Transverse colon (tissue), 4 donors: ENCODE data around the gene CRYBG1. TPM values are rescaled to one million over a fixed set of nuclear protein-coding genes. Genes with fewer than 3 reads are reported as not detected.

Source experiments
- DNase-seq: peaks from one replicate; pipeline ENCODE4 v3.0.0-alpha.2; 2019
- H3K27ac ChIP-seq, 4 donors: fragments of 200-600 bp; sonication (generic); 2 replicates each; pipeline ENCODE4 v1.5.1; 2016 to 2018; ENCODE audit warnings: inconsistent platforms in 4 of 4
- H3K27me3 ChIP-seq: fragments of 200-600 bp; sonication (generic); 2 replicates; pipeline ENCODE4 v1.5.1; 2017; ENCODE audit warnings: inconsistent platforms
- H3K36me3 ChIP-seq, 4 donors: fragments of 200-600 bp; sonication (generic); 2 replicates each; pipeline ENCODE4 v1.5.1; 2017 to 2019; ENCODE audit warnings: inconsistent platforms in 4 of 4
- H3K4me1 ChIP-seq, 4 donors: fragments of 200-600 bp; sonication (generic); 2 replicates each; pipeline ENCODE4 v1.5.1; 2017 to 2020; ENCODE audit warnings: inconsistent platforms in 4 of 4
- H3K4me3 ChIP-seq, 4 donors: fragments of 200-600 bp; sonication (generic); 1 replicate in 1 of 4; 2 replicates in 3 of 4; pipeline versions ENCODE4 v1.5.1 to v1.6.1; 2017 to 2019; ENCODE audit warnings: inconsistent platforms in 4 of 4
- H3K9me3 ChIP-seq, 2 donors: fragments of 200-600 bp; sonication (generic); 2 replicates each; pipeline ENCODE4 v1.5.1; 2017 to 2019; ENCODE audit warnings: inconsistent platforms in 2 of 2
- CTCF ChIP-seq, 5 experiments: fragments of 200-600 bp in 3 of 5; fragments of 450-650 bp in 2 of 5; sonication (generic) in 3 of 5; IDR thresholded peaks; 1 replicate in 2 of 5; 2 replicates in 3 of 5; pipeline ENCODE4 v1.5.1; 2016 to 2017; ENCODE audit warnings: antibody characterized with exemption in 5 of 5, inconsistent platforms in 3 of 5, mild to moderate bottlenecking in 2 of 5, moderate library complexity in 1 of 5
- EP300 ChIP-seq: sonication (generic); formaldehyde crosslinking; IDR thresholded peaks from one replicate; pipeline ENCODE4 v1.6.1; 2017; ENCODE audit warnings: antibody characterized with exemption, low read depth
- POLR2A ChIP-seq: fragments of 450-650 bp; IDR thresholded peaks from one replicate; pipeline ENCODE4 v1.6.1; 2016; ENCODE audit warnings: antibody characterized with exemption, mild to moderate bottlenecking, moderate library complexity
- POLR2AphosphoS5 ChIP-seq, 3 donors: sonication (generic); formaldehyde crosslinking; IDR thresholded peaks; one replicate each; pipeline ENCODE4 v1.6.1; 2016; ENCODE audit warnings: antibody characterized with exemption in 3 of 3
- WGBS, 2 donors: methylation state at CpG; one replicate each; pipeline ENCODE4 v1.1.5; 2018; ENCODE audit warnings: low coverage in 1 of 2; 5-methylcytosine and 5-hydroxymethylcytosine counted together
- in situ Hi-C, 4 donors: fragments of 200-750 bp; cut with MboI; loops; one replicate each; pipeline versions ENCODE4 v1.15.0 to v1.15.1; 2017; ENCODE audit warnings: low sequenced_read_pairs in 3 of 4, low pct_ligation_motif_present in 1 of 4, low pct_unique_long_range_greater_than_20kb in 1 of 4
- intact Hi-C: fragments of 100-400 bp; cut with DNase I; formaldehyde crosslinking; loops from one replicate; pipeline ENCODE4 v1.15.1; 2023; ENCODE audit warnings: low total_unique reads
- total RNA-seq, 4 donors: library from RNA; depleted of rRNA; stranded (reverse); fragments of >200 nt; gene quantifications; one replicate each; pipeline ENCODE4 v1.1.0, GENCODE V29; 2016

The CRYBG1 gene
- total RNA-seq, 4 donors from 2014 or later, result 64.3 to 112 (median 70.2) TPM

GRCh38 chr6:106536357-106536756 is 175.8 kb downstream of the CRYBG1 start:
- Histone ChIP-seq H3K36me3 (no peaks in the 10 kb centered on the region), H3K27me3 (no peaks in the 10 kb centered on the region), H3K27ac (no peak overlapping the region), H3K4me1 (no peaks in the 10 kb centered on the region), H3K9me3 (no peaks in the 10 kb centered on the region), H3K4me3 (no peak overlapping the region)
- no peak for DNase-seq
- TF ChIP-seq CTCF (IDR thresholded peaks at IDR 0.05) (no peak), POLR2A (no peak)
- WGBS, 2 donors, result 55 to 69% methylated on average over 1 of the region's 1 CpG
- intact Hi-C loops, result no loop called here
- in situ Hi-C loops, result no loop called here

- H3K4me3 ChIP-seq, result no peak overlapping the region
- no peaks in the 10 kb centered on the region for H3K27me3 ChIP-seq
- no peaks in the 10 kb centered on the region for H3K4me1 ChIP-seq
- H3K36me3 ChIP-seq, result no peaks in the 10 kb centered on the region
- 64 to 74% methylated on average over 2 of the region's 2 CpGs for WGBS, 2 donors
- H3K27ac ChIP-seq, result no peak overlapping the region
- intact Hi-C loops, result no loop called here
- no peaks in the 10 kb centered on the region for H3K9me3 ChIP-seq
- DNase-seq, result no peak
- in situ Hi-C loops, result no loop called here
- TF ChIP-seq POLR2AphosphoS5 (IDR thresholded peaks at IDR 0.05) (no peak), EP300 (no peak), CTCF (IDR thresholded peaks at IDR 0.05) (no peak), POLR2A (no peak)
These were observed 176.3 kb downstream of the CRYBG1 start for GRCh38 chr6:106536851-106537250.

DNA sequence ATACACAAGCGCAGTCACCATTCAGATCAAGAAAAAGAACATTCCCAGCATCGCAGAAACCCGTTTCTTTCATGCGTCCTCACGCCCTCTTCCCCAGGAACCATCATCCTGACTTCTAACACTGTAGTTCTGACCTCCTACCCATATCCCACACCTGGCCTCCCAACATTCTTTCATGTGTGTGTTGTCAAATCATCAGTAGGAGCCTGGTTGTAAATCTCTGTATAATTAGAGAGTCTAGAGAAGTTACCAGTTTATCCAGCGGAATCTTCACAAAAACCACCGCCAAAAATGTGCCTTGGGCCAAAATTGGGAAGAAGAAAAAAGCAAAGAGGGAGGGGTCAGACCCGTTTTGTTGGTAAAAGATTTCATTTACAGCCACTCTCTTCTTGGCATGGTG is 177.1 kb downstream of the CRYBG1 start:
- H3K27me3 ChIP-seq, result no peaks in the 10 kb centered on the region
- H3K27ac ChIP-seq, result peak overlapping the region in 1 of 4 donors; percentile 46
- H3K4me1 ChIP-seq, result no peaks in the 10 kb centered on the region
- no peak overlapping the region for H3K4me3 ChIP-seq
- H3K36me3 ChIP-seq, result no peaks in the 10 kb centered on the region
- no peak for DNase-seq
- TF ChIP-seq CTCF (IDR thresholded peaks at IDR 0.05), result no peak
- TF ChIP-seq EP300, result no peak
- no peak for TF ChIP-seq POLR2AphosphoS5 (IDR thresholded peaks at IDR 0.05)
- TF ChIP-seq POLR2A, result no peak
- intact Hi-C loops, result no loop called here
- 68 to 72% methylated on average over 8 of the region's 8 CpGs for WGBS, 2 donors
- no peaks in the 10 kb centered on the region for H3K9me3 ChIP-seq
- in situ Hi-C loops, result no loop called here

DNA sequence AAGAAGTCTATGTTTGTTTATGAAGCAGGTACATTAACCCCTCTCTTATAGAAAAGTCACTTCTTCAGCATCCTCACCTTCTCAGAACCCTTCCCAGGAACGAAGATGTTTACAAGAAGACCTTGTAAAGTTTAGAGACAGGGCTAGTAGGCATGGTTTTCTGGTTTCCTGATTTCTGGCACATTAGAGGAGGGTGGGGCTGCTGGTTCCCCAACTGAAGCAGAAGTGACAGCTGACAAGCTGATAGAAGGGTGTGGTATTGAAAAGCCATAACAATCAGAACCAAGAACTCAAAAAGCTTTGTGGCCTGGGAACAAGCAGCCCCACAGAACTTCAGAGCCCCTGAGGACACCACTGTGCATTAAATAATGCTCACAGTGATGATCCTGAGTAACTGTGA is 177.6 kb downstream of the CRYBG1 start:
- in situ Hi-C loops (no loop called here), intact Hi-C loops (no loop called here)
- H3K27me3 ChIP-seq, result no peaks in the 10 kb centered on the region
- 23 to 50% methylated on average over 1 of the region's 1 CpG for WGBS, 2 donors
- no peak for DNase-seq
- TF ChIP-seq POLR2AphosphoS5 (IDR thresholded peaks at IDR 0.05) (no peak), CTCF (IDR thresholded peaks at IDR 0.05) (no peak), POLR2A (no peak), EP300 (no peak)
- no peak overlapping the region for H3K4me3 ChIP-seq
- H3K36me3 ChIP-seq, result peaks cover 0 to 1% (median 0%) of the 10 kb centered on the region in 4 donors
- peak overlapping the region in 1 of 4 donors; percentile 46 for H3K27ac ChIP-seq
- no peaks in the 10 kb centered on the region for H3K9me3 ChIP-seq
- no peaks in the 10 kb centered on the region for H3K4me1 ChIP-seq
